RWPE1 (cell line): ENCODE measurements around the gene RASL11B.
"Not testable (repeated sequence)": the region's sequence is repeated elsewhere in the genome, so short reads cannot be mapped to it uniquely, and the experiment has no call there.

Experiments
- CTCF ChIA-PET: fragments of 350-600 bp; sonication (Branson Sonifier 250); formaldehyde crosslinking; extraction: SDS; loops from one replicate; lab custom pipeline; 2021; lab: Yijun Ruan, JAX
- POLR2A ChIA-PET: fragments of 400-600 bp; formaldehyde crosslinking; extraction: SDS; loops from one replicate; lab custom pipeline; 2020; ENCODE audit warnings: antibody characterized with exemption; ENCODE audit not compliant: low non-redundant PET; lab: Yijun Ruan, JAX
- DNase-seq: peaks from one replicate; pipeline ENCODE4 v3.0.0; 2012; ENCODE audit warnings: low spot score
- H3K27ac ChIP-seq: fragments of 450-650 bp; 2 replicates; pipeline ENCODE4 v1.5.1; 2017
- TF ChIP-seq, protein P1 (sequence below): fragments of 450-650 bp; conservative IDR thresholded peaks from 2 replicates; pipeline ENCODE4 v1.5.1; 2017; ENCODE audit warnings: low read depth, mild to moderate bottlenecking

RASL11B gene

DNA sequence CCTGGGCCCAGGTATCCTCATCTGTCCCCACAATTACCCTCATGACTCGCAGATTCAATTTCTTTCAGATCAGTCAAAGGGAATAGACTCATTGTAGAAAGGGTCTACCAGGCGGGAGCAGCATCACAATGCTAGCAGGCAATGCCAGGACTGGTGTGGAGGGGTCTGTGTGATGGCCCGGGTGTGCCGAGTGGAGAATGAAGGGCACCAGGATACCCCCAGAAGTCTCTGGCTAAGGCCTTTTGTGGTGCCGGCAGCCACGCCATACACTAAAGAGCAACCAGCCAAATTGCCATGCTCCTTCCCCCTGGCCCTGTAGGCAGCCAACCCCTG is 37.9 kb upstream of the RASL11B start:
- H3K27ac ChIP-seq, result peak overlapping the region; percentile 68
- TF ChIP-seq, protein P1, sequence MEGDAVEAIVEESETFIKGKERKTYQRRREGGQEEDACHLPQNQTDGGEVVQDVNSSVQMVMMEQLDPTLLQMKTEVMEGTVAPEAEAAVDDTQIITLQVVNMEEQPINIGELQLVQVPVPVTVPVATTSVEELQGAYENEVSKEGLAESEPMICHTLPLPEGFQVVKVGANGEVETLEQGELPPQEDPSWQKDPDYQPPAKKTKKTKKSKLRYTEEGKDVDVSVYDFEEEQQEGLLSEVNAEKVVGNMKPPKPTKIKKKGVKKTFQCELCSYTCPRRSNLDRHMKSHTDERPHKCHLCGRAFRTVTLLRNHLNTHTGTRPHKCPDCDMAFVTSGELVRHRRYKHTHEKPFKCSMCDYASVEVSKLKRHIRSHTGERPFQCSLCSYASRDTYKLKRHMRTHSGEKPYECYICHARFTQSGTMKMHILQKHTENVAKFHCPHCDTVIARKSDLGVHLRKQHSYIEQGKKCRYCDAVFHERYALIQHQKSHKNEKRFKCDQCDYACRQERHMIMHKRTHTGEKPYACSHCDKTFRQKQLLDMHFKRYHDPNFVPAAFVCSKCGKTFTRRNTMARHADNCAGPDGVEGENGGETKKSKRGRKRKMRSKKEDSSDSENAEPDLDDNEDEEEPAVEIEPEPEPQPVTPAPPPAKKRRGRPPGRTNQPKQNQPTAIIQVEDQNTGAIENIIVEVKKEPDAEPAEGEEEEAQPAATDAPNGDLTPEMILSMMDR, result no peak
- no peak for DNase-seq
- ChIA-PET POLR2A (interaction anchor here (0.7 kb wide), 1 partner anchor 73 kb away, joined by 5 read pairs; the partner anchor contains the start of gene ERVMER34-1), CTCF (interaction anchor here (0.6 kb wide), 2 partner anchors 13 to 1084 kb away, joined by 3 to 4 read pairs; no protein-coding TSS in a partner anchor)

DNA sequence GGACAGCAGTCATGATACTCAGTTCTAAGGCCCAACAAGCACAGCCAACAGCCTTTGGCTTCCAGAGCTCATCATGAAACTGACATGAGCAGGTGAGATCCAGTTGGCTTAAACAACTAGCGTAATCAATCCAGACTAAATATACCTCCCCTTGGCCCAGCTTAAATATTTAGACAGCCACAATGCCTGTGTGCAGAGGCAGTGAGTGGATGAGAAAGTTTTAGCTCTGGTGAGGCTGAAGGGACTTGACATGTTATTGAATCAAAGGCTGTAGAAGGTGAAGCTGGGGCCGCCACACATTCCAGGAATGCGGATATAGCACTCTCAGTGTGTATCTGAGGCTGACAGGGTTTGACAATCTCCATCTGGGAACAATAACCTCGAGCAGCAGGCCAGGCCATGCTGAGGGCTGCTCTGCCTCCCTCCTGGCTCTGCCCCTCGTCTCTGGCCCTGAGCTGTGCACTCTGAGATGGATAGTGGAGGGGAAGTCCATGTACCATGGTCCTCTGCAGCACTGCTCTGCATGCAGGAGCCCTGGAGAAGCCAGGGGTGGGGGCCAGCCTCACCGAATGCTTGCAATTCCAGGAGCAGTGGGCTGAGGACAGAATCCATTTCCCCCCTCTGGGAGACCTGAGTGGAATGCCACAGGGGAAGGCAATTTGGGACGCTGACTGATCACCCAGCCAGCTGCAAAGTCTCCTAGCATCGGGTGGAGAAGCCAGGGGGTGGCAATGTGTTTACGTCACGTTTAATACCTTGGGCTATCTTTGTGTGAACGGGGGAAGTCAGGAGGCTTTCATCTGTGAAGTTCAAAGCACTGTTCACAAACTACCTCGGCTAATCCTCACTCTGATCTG is 37.3 kb upstream of the RASL11B start:
- TF ChIP-seq, protein P1, result no peak
- peak overlapping the region; percentile 68 for H3K27ac ChIP-seq
- no peak for DNase-seq
- CTCF ChIA-PET, result interaction anchor here (0.6 kb wide), 2 partner anchors 13 to 1084 kb away, joined by 3 to 4 read pairs; no protein-coding TSS in a partner anchor
- POLR2A ChIA-PET, result no interaction called here

DNA sequence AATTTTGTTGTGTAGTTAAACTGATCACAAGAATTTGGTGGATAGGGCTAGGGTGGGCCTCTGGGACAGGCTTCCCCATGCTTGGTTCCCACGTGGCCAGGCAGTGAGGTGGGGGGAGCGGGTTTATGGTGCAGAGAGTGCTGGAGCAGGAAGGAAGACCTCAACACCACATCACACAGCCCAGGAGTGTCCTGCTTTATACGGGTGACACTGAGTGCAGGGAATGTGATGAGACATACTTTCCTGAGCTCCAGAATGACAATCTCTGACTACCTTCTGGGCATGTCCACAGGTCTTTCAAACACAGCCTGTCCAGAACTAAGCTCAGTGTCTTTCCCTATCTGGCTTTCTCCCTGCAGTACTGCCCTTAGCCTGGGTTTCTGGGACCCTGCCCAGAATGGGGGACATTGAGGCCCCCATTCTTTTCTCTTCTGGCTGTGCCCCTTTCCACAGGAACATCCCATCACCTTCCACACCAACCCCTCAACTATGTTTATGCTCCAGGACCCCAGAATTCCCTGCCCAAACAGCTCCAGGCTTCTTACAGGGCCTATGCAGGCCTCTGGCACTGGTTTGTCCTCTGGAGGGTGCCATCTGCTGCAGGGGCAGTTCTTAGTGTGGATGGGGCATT is 36.5 kb upstream of the RASL11B start:
- POLR2A ChIA-PET, result no interaction called here
- peak overlapping the region; percentile 68; the same call in 1 of the 2 replicates for H3K27ac ChIP-seq
- CTCF ChIA-PET, result interaction anchor here (0.7 kb wide), 1 partner anchor 46 kb away, joined by 3 read pairs; no protein-coding TSS in a partner anchor

DNA sequence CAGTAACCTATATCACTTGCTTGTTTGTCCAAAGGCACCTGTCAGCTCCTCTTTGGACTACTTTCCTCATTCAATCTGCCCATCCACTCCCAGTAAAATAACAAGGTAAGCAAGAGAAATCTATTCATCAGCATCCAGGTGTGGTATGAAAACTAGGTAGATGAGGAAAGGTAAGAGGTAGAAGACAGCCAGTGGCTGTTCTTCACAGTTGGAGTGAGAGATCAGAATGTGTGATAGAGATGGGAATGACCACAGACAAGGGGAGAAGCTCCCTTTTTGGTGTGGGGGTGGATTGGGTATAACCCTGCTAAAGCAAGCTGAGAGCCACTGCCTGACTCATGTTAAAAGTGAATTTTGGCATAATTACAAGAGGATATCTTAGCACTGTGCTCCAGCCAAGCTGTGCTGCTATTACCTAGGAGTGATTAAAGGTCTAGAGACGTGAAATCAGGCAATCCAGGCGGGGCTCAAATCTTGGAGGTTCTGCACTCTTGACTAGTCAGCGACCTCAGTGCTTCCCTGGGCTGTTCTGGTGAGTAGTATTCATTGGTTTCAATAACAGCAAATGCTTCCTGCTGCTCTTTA is 28.1 kb upstream of the RASL11B start:
- ChIA-PET CTCF (no interaction called here), POLR2A (no interaction called here)
- TF ChIP-seq, protein P1, result no peak

More for the DNA sequence above, 36.5 kb upstream of the RASL11B start:
- TF ChIP-seq, protein P1, result no peak
- DNase-seq, result no peak

DNA sequence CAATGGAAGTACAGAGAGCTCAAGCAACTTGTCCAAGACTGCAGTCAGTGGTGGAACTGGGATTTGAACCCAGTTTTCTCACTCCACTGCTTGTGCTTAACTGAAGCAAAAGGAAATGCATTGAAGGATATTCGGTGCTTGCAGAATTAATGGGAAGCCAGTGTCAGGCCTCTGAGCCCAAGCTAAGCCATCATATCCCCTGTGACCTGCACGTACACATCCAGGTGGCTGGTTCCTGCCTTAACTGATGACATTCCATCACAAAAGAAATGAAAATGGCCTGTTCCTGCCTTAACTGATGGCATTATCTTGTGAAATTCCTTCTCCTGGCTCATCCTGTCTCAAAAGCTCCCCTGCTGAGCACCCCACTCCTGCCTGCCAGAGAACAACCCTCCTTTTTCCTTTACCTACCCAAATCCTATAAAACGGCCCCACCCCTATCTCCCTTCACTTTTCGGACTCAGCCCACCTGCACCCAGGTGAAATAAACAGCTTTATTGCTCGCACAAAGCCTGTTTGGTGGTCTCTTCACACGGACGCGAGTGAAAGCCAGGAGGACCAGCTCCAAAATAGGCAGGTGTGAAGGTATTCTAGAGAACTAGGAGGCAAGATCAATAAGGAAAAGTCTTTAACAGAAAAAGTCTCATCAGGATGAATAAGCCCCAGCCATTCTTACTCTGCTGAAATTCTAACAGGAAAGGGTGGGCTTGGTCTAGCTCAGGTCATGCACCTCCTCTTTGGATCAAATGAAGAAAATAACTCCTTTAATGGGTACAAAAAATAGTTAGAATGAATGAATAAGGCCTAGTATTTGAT is 27.3 kb upstream of the RASL11B start:
- POLR2A ChIA-PET, DNase-seq, CTCF ChIA-PET: not testable (repeated sequence)
- peak overlapping the region; percentile 33; the same call in 1 of the 2 replicates for H3K27ac ChIP-seq

More for the DNA sequence above, 28.1 kb upstream of the RASL11B start:
- H3K27ac ChIP-seq, result no peak overlapping the region; the same call in 1 of the 2 replicates
- peak; percentile 23 for DNase-seq

DNA sequence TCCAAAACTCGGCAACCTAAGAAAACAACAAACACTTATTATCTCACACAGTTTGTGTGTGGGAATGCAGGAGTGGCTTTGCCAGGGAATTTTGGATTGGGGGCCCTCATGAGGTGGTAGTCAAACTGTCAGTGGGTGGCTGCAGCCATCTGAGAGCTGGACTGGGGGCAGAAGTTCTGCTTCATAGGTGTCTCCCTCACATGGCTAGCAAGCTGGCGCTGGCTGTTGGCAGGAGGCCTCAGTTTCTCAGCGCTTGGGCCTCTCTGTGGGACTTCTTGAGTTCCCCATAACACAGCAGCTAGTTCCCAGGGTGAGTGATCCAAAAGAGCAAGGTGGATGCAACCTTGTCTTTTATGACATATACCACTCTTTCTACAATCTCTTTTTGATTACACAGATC is 26.0 kb upstream of the RASL11B start:
- CTCF ChIA-PET, result no interaction called here
- POLR2A ChIA-PET, result no interaction called here
- DNase-seq, result no peak
- no peak overlapping the region for H3K27ac ChIP-seq
- TF ChIP-seq, protein P1, result no peak
